Measurements from ENCODE around the gene FCRL3.
A peak's percentile ranks its signal among the peaks of the same experiment; 100 is the strongest.
"Not testable (repeated sequence)": the region's sequence is repeated elsewhere in the genome, so short reads cannot be mapped to it uniquely, and the experiment has no call there.

FCRL3 gene, protein sequence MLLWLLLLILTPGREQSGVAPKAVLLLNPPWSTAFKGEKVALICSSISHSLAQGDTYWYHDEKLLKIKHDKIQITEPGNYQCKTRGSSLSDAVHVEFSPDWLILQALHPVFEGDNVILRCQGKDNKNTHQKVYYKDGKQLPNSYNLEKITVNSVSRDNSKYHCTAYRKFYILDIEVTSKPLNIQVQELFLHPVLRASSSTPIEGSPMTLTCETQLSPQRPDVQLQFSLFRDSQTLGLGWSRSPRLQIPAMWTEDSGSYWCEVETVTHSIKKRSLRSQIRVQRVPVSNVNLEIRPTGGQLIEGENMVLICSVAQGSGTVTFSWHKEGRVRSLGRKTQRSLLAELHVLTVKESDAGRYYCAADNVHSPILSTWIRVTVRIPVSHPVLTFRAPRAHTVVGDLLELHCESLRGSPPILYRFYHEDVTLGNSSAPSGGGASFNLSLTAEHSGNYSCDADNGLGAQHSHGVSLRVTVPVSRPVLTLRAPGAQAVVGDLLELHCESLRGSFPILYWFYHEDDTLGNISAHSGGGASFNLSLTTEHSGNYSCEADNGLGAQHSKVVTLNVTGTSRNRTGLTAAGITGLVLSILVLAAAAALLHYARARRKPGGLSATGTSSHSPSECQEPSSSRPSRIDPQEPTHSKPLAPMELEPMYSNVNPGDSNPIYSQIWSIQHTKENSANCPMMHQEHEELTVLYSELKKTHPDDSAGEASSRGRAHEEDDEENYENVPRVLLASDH

DNA sequence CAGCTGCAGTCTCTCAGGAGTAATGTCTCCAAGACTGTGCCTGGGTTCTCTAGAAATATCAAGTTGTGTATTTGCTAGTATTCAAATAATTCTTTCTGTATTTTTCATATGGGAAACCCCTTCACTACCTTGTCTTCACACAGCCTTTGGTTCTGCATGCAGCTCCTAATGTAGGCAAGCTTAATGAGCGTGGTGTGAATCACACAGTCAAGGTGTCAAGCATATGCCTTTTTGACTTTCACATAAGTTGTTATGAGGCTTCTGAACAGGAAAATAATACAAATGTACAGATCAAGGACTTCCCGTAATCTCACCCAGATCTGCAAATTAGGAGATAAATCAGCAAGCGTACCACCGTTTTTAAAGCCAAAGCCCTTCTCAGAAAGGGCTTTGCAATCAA lies at the start of gene FCRL3:
Gene FCRL3 (minus strand): TSS at position 38 of the 400 bp plus-strand sequence. CDS start 280 bp downstream, outside the sequence.
- no peak for DNase-seq

DNA sequence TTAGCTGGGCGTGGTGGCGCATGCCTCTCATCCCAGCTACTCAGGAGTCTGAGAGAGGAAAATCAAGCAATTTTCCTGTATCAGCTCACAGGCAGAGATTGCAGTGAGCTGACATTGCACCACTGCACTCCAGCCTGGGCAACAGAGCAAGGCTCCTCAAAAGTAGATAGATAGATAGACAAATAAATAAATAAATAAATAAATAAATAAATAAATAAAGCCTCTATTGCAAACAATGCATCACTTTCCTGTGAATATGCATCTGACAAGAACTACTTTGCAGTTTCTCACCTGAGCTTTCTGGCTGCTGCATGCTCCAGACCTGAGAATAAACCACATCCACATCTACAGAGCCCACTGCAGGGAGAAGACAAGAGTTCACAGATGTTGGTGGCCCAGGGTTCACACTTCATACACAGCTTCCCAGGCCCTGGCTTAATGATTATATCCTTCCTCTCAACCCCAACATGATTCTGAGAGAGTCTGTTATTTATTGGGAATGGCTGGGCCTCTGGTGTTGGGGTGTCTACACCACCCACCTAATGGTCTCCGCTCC lies 47.8 kb upstream of the FCRL3 start:
- DNase-seq = no peak

DNA sequence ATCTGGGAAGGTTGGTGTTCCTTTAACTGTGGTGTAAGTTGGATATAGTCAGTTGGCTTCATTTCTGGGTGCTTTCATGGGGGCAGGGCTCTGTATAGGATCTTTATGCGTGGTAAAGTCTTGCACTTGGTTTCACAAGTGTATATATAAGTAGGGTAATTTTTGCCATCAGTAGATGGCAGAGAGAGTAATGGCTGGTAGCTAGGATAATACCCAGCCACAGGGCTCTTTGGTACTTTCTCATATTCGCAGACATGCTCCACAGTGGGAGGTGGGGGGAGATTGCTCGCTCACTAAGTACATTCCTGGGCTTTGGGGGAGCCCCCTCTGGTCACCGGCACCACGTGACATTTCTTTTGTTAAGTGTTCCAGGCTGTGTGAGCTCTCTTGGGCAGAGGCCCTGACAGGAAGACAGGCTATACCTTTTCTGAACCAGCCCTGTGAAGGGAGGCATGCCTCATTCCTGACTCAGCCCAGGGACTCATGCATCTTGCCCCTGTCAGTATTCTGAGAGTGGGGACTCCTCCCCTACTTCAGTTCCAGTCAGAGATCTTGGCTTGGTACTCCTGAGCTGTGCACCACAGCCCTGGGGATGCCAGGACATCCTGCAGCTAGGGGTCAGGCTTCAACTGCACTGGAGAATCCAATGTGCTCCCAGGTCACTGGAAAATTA lies 38.8 kb upstream of the FCRL3 start:
- no peak for DNase-seq

DNA sequence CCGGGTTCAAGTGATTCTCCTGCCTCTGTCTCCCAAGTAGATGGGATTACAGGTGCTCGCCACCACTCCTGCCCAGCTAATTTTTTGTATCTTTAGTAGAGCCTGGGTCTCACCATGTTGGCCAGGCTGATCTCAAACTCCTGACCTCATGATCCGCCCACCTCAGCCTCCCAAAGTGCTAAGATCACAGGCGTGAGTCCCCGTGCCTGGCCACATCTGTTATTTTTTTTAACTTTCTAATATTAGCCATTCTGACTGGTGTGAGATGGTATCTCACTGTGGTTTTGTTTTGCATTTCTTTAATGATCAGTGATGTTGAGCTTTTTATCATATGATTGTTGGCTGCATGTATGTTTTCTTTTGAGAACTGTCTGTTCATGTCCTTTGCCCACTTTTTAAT lies 35.4 kb upstream of the FCRL3 start:
- not testable (repeated sequence) for DNase-seq

DNA sequence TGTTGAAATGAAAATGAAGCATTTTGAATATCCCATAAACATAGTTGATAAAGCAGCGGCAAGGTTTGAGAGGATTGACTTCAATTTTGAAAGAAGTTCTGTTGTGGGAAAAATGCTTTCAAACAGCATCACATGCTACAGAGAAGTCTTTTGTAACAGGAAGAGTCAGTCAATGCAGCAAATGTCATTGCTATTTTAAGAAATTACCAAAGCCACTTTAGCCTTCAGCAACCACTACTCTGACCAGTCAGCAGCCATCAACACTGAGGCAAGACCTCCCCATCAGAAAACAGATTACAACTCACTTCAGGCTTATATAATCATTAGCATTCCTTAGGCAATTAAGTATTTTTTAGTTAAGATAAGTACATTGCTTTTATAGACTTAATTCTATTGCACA lies 33.8 kb upstream of the FCRL3 start:
- DNase-seq = no peak

DNA sequence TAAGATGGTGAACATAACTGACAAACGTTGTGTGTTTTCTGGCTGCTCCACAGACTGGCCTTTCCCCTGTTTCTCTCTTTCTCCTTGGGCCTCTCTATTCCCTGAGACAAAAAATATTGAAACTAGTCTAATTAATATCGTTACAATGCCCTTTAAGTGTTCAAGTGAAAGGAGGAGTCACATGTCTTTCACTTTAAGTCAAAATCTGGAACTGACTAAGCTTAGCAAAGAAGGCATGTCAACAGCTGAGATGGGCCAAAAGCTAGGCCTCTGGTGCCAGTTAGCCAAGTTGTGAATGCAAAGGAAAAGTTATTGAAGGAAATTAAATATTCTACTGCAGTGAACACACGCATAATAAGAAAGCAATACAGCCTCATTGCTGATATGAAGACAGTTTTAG lies 32.2 kb upstream of the FCRL3 start:
- no peak for DNase-seq

DNA sequence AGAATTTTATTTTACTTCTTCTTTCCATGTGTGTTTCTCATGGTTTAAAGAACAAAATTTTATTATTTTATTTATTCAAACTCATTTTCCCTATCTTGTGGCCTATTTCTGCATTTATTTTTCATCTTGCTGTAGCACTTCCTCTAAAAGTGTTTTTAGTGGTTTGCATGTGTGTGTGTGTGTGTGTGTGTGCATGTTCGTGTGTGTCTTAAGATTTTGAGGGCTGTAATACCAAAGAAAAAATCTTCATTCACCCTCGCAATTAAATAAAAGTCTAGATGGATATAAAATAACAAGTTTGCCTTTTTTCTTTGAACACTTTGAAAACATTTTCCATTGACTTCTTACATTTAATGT lies 24.6 kb upstream of the FCRL3 start:
- DNase-seq = no peak

DNA sequence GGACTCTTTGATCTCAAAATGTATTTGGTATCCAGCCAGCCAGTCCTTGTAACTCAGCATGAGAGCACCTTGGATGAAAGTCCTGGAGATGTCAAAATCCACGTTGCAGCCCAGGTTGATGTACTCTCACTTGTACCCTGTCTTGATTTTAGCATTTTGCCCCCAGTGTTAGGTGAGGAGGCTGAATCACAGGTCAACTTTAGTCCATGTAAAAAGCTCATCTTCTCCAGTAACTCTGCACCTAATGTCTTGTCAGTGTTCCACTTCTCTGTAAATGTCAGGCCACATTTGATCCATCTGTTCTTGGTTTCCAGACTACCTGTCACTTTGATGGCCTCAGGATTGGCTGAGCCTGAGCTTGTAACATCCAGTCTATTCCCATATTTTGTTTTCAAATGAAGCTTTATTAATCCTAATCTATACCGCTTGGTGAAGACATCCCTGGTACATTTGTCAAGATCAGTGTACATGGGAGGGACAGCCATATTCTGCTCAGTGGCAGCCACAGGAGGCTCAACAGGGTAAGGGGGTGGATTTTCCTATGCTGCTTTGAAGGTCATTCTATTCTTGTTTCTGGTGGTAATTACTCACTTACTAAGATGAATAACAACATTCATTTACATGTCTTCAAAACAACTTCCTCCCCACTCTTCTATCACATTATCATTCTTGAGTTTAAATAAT lies 24.1 kb upstream of the FCRL3 start:
- no peak for DNase-seq

DNA sequence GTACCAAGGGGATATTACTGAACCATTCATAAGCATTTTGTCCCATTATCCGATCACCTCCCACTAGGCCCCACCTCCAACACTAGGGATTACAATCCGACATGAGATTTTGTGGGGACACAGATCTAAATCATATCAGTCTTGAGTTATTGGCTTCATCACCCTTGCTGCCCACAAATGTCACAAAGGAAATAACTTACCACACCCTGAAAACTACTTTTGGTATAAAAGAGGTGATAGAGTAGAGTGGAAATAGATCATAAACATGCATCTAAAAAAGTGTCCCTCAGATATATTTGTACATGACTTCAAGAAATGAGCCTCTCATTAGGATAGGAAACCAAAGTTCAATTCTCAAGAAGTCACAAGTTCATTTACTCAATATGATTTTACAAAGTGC lies 22.6 kb upstream of the FCRL3 start:
- no peak for DNase-seq

DNA sequence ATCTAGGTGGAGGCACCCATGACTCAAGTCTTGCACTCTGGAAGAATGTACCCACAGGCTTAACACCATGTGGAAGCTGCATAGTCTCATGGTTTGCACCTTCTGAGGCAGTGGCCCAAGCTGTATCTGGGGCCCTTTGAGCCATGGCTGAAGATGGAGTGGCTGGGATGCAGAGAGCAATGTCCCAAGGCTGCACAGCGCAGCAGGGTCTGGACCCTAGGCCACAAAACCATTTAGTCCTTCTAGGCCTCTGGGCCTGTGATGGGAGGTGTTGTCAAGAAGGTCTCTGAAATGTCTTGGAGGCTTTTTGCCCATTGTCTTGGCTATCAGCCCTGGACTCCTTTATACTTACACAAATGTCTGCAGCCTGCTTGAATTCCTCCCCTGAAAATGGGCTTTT lies 21.4 kb upstream of the FCRL3 start:
- no peak for DNase-seq

DNA sequence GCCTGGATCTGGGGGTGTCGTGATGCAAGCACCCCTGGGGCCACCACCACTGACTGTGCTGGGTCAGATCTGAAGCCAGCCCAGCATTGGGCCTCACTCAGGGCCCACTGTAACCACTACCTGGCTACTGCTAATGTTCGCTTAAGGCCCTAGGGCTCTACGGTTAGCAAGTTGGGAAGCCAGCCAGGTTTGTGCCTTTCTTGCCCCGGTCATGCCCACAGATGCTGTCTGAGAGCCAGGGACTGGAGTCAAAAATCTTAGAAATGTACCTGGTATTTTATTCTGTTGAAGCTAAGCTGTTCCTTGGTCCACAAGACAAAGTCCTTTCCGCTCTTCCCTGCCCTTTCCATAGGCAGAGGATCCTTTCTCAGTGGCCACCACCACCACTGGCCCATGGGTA lies 15.2 kb upstream of the FCRL3 start:
- no peak for DNase-seq

DNA sequence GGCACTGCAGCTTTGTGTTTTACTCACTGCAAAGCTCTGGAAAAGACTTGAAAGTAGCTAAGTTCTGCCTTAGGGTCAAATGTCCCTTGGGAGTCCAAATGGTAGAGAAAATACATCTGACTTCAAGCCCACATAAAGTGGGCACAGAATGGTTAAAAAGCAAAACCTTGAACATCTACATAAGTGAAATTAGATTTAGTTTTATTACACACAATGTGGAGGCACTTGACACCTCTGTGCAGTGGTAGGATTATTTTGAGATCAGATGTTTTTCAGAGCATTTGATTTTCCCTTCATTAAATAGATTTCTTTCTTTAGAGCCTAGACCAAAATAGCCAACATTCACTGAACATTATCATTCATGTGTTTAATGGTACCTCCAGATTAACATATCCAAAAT lies 11.2 kb upstream of the FCRL3 start:
- DNase-seq = no peak

DNA sequence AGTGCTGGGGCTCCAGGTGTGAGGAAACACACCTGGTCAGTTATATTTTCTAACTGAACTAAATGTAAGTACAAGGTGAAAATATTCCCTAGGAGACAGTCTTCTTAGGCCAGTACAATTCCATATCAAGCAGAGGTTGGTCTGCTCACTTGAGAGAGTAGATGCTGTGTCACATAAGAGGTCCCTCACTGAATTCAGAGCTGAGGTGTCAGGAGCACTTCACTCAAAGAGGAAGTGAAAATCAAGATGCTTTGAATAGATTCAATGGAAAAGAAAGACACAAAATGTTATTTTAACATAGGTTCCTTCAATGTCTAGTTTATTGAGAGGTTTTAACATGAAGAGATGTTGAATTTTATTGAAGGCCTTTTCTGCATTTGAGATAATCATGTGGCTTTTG lies 4.3 kb upstream of the FCRL3 start:
- DNase-seq = no peak

DNA sequence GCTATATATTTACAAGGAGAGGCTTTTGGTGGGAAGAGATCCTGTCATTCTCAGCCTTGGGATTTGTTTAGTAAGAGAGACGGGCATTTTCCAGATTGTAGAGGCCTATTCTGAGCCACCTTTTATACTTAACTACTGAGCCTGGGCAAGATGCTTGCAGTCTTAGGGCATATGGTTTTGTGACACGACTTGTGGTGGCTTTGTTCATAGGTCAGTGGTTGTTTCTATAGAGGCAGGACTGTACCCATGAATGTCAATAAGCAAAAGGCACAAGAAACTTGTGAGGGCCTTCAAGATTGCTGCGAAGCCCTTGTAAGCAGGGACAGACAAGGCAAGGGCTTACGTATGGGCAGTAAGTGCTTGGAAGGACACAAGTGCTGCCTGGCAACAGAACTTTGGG lies 3.4 kb upstream of the FCRL3 start:
- DNase-seq = no peak

DNA sequence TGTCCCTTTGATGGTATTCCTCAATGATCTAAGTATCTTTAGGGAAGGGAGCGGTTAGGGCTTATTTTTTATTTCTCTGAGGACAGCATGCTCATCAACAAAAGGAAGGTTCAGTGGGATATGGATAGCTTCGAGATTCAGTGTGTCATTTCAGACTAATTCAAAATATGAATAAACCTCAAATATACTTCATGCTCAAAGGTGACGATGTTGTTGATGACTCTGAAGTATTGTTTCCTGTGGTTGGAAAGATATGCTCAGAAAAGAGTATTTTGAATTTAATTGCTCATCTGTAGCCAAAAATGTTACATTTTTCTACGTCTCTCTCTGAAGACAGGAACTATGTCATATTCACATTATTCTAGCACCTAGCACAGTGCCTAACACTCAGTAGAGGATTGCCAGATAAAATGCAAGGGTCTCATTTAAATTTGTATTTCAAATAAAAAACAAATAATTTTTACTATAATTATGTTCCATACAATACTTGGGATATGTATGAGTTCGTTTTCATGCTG lies 1.8 kb upstream of the FCRL3 start:
- DNase-seq = no peak

DNA sequence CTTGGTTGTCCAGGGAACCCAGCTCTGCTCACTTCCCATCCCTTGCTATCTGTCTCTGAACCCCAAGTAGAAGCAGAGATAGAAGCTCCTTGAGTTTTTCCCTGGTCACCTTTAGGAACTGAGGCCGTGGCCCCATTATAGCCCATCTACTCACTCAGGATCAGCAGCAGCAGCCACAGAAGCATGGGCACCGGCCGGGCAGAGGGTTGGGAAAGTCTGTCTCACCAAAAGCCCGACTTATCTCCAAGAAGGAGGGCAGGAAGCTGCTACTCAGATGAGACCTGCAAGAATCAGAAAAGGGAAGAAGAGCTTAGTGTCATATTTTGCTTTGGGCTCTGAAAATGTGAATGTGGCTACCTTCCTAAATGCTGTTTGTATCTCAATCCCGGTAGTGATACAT lies 264 bp downstream of the FCRL3 start:
- no peak for DNase-seq

DNA sequence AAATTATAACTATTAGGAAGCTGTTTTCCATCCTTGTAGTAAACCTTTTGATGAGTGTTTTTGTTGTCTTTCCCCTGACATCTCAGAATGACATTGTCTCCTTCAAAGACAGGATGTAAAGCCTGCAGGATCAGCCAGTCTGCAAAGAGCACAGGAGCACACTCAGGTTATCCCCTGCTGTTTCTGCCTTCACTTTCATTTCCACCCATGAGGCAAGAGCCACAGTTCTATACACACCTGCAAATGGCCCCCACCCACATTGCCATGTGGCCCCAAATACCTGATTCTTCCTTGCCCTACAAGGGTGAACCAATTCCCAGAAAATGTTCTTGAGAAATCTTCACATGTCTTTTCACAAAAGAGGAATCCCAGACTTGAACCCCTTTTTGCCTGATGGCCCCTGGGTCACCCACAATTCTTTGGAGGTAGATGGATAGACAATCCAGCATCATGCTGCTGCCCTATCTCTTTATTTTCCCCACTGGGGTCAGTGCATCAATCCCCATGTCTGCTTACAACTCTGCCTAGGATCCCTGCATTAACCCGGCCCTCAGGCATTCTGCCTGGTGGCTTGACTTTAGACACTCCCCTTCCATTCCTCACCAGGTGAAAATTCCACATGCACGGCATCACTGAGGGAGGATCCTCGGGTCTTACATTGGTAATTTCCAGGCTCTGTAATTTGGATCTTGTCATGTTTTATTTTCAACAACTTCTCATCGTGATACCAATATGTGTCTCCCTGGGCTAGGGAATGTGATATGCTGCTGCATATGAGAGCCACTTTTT lies 2.6 kb downstream of the FCRL3 start:
- no peak for DNase-seq

DNA sequence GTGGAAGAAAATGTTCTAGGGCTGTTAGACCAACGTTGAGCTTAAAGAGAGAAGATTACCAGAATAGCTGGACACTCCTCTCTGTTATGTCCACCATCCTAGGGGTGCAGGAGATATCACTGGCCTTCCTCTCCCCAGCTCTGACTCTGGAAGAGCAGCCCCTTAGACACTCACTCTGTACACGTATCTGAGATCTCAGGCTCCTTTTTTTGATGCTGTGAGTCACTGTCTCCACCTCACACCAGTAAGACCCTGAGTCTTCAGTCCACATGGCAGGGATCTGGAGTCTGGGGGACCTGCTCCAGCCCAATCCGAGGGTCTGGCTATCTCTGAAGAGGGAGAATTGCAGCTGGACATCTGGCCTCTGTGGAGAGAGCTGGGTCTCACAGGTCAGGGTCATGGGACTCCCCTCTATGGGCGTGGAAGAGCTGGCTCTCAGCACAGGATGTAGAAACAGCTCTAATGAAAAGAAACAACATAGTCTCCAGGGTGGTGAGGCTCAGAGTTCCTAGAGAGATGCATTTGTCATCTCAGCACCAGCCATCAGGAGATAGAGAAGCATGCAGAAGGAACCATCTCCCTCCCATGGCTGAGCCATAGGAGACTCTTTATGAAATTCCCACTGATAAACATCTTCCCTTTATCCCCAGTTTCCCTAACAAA lies 3.5 kb downstream of the FCRL3 start:
- no peak for DNase-seq

DNA sequence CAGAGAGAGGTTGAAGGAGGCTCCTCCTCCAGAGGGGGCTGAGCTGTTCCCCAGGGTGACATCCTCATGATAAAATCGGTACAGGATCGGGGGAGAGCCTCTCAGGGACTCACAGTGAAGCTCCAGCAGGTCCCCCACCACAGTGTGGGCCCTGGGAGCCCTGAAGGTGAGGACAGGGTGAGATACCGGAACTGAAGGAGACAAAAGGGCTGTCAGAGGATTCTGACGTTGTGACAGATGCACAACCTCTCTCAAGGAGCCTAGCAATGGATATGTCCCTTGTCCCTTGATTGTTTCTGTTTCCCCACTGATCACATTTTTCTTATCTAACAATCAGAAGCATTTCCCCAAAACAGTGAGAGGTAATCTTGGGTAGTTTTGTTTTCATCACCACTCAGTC lies 5.2 kb downstream of the FCRL3 start:
- no peak for DNase-seq

DNA sequence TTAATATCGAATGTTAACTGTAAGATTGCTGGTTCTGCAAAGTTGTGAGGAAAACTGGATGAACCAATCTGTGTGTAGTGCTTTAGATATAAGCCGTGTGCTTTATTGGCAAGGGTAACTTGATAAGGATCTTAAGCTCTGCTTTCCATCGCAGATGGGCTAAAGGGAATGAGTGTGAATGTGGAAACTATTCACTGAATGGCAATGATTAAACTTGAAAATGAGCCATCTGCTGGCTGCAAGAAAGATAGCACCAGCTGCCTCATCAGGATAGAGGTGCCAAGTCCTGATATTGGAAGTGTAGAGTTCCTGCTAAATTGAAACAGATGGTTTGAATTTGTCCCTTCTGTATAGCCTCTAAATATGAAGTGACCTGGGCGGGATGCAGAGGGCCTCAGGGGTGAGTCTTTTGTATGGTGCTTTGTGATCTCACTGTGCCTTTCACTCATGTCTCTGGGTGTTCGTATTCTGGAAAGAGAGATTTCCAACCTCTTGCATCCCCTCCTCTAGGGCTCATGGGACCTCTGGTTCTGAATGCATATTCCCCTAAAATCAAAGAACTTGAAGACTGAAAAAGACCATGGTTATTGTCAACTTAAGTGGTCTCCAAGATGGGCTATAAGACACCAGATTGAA lies 9.2 kb downstream of the FCRL3 start:
- peak; percentile 67 for DNase-seq

All from NCI-H526 treated with DMSO at 0.1 percent for 48 hours (cell line).